ENCODE data around the gene TLE6. TPM values are rescaled to one million over a fixed set of nuclear protein-coding genes. Genes with fewer than 3 reads are reported as not detected.

TLE6 gene
- total RNA-seq, 1 donor from 2014 or later, result 0.11 TPM

DNA sequence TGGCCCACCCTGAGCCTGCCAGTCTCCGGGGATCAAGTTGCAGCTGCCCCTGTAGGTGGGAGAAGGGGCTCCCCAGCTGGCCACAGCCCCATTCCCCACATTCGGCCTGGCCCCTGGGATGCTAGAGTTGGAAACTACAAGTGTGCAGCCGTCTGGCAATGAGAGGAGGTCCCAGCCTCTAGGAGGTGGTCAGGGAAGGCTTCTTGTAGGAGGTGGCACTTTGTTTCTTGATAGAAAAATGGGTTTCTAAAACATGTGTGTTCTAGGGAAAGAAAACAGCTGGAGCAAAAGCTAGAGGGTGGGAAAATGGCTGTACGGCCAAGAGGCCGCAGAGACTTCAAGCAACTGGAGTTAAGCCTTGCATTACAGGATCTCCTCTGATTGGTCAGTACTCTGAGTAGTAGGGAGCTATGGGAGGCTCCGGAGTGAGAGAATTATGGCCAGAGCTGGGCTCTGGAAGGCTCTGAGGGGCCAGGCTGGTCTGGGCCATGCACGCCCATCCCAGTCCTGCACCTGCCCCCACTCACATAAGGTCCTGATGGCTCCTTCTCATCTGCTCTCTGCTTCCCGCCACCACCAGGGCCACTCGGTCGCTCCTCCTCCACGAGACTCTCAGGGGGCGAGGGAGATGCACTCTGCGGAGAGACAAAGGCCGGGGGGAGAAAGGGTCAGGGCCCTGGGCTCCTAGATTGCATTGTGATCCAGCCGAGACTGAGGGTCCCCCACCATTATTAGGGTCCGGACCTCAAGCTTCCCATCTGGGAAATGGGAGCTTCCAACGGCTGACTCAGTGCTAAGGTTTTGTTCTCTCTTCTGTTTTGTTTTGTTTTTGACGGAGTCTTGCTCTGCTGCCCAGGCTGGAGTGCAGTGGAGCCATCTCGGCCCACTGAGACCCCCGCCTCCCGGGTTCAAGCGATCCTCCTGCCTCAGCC lies 38.0 kb downstream of the TLE6 start:
- H2AFZ ChIP-seq (ENCODE audit: low read depth, low read length), result no peak overlapping the region
- no peaks in the 10 kb centered on the region for H3K4me1 ChIP-seq (ENCODE audit: insufficient read depth, low read length)
- no peaks in the 10 kb centered on the region for H3K9me3 Mint-ChIP-seq (ENCODE audit: unreplicated experiment)
- no peaks in the 10 kb centered on the region for H3K36me3 Mint-ChIP-seq (ENCODE audit: low read depth, unreplicated experiment)
- no peak overlapping the region for H3K27ac Mint-ChIP-seq (ENCODE audit: unreplicated experiment)
- H3K27ac ChIP-seq (ENCODE audit: low read depth, low read length), result no peak overlapping the region
- H3K9ac ChIP-seq (ENCODE audit: low read length), result no peak overlapping the region
- no peaks in the 10 kb centered on the region for H3K36me3 ChIP-seq (ENCODE audit: insufficient read depth, low read length)
- H3K9me3 ChIP-seq (ENCODE audit: insufficient read depth, low read depth, low read length), result no peaks in the 10 kb centered on the region
- no peak for TF ChIP-seq EZH2 (IDR thresholded peaks at IDR 0.05; ENCODE audit: insufficient read depth, low read length)
- TF ChIP-seq, protein P1, sequence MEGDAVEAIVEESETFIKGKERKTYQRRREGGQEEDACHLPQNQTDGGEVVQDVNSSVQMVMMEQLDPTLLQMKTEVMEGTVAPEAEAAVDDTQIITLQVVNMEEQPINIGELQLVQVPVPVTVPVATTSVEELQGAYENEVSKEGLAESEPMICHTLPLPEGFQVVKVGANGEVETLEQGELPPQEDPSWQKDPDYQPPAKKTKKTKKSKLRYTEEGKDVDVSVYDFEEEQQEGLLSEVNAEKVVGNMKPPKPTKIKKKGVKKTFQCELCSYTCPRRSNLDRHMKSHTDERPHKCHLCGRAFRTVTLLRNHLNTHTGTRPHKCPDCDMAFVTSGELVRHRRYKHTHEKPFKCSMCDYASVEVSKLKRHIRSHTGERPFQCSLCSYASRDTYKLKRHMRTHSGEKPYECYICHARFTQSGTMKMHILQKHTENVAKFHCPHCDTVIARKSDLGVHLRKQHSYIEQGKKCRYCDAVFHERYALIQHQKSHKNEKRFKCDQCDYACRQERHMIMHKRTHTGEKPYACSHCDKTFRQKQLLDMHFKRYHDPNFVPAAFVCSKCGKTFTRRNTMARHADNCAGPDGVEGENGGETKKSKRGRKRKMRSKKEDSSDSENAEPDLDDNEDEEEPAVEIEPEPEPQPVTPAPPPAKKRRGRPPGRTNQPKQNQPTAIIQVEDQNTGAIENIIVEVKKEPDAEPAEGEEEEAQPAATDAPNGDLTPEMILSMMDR (IDR thresholded peaks at IDR 0.05; ENCODE audit: insufficient read depth, low read depth, low read length), result no peak
- no peaks in the 10 kb centered on the region for H3K4me1 Mint-ChIP-seq (ENCODE audit: low read depth, unreplicated experiment)
- no peak overlapping the region for H3K4me2 ChIP-seq (ENCODE audit: low read length)
- H3K27me3 Mint-ChIP-seq (ENCODE audit: low read depth, unreplicated experiment), result peaks cover 62% of the 10 kb centered on the region
- no peak for FAIRE-seq
- H4K20me1 ChIP-seq (ENCODE audit: insufficient read depth, low read length), result no peaks in the 10 kb centered on the region
- H3K4me3 ChIP-seq (ENCODE audit: insufficient read depth, low read depth, low read length), result no peak overlapping the region
- no peak for DNase-seq (ENCODE audit: low read depth)
- no peak overlapping the region for H3K4me3 Mint-ChIP-seq (ENCODE audit: unreplicated experiment)
- H3K79me2 ChIP-seq (ENCODE audit: insufficient read depth, low read length), result no peaks in the 10 kb centered on the region
- peaks cover 9% of the 10 kb centered on the region for H3K27me3 ChIP-seq (ENCODE audit: insufficient read depth, low read length)

DNA sequence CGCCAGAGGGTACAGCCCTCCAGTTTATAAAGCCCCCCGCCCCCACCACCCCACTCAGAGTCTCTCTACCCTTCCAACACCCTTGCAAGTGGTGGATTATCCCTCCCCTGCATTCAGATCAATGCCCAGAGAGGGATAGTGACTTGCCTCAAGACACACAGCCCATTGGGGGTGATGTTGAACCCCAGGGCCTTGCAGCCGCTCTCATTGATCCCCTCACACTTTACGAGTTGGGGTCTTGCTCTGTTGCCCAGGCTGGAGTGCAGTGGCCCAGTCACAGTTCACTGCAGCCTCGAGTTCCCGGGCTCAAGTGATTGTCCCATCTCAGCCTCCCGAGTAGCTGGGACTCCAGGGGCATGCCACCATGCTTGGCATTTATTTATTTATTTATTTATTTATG lies 40.6 kb downstream of the TLE6 start:
- Histone ChIP-seq H3K4me2 (ENCODE audit: low read length) (no peak overlapping the region), H3K9ac (ENCODE audit: low read length) (no peak overlapping the region), H4K20me1 (ENCODE audit: insufficient read depth, low read length) (no peaks in the 10 kb centered on the region), H2AFZ (ENCODE audit: low read depth, low read length) (no peak overlapping the region), H3K9me3 (ENCODE audit: insufficient read depth, low read depth, low read length) (no peaks in the 10 kb centered on the region), H3K4me1 (ENCODE audit: insufficient read depth, low read length) (no peaks in the 10 kb centered on the region), H3K4me3 (ENCODE audit: insufficient read depth, low read depth, low read length) (no peak overlapping the region), H3K36me3 (ENCODE audit: insufficient read depth, low read length) (no peaks in the 10 kb centered on the region), H3K27me3 (ENCODE audit: insufficient read depth, low read length) (peaks cover 6% of the 10 kb centered on the region), H3K27ac (ENCODE audit: low read depth, low read length) (no peak overlapping the region), H3K79me2 (ENCODE audit: insufficient read depth, low read length) (no peaks in the 10 kb centered on the region)
- TF ChIP-seq EZH2 (IDR thresholded peaks at IDR 0.05; ENCODE audit: insufficient read depth, low read length), result no peak
- TF ChIP-seq, protein P1 (IDR thresholded peaks at IDR 0.05; ENCODE audit: insufficient read depth, low read depth, low read length), result no peak
- no peak for FAIRE-seq
- H3K9me3 Mint-ChIP-seq (ENCODE audit: unreplicated experiment), result no peaks in the 10 kb centered on the region
- peaks cover 47% of the 10 kb centered on the region for H3K27me3 Mint-ChIP-seq (ENCODE audit: low read depth, unreplicated experiment)
- H3K4me1 Mint-ChIP-seq (ENCODE audit: low read depth, unreplicated experiment), result no peaks in the 10 kb centered on the region
- H3K27ac Mint-ChIP-seq (ENCODE audit: unreplicated experiment), result no peak overlapping the region
- no peak for DNase-seq (ENCODE audit: low read depth)
- no peaks in the 10 kb centered on the region for H3K36me3 Mint-ChIP-seq (ENCODE audit: low read depth, unreplicated experiment)
- no peak overlapping the region for H3K4me3 Mint-ChIP-seq (ENCODE audit: unreplicated experiment)

All from astrocyte (in vitro differentiated cells and primary cell).